Transverse colon (tissue), 4 donors: Measurements from ENCODE around the gene GABRB3. TPM values are rescaled to one million over a fixed set of nuclear protein-coding genes. Genes with fewer than 3 reads are reported as not detected.

Source experiments
- DNase-seq: peaks from one replicate; pipeline ENCODE4 v3.0.0-alpha.2; 2019
- H3K27ac ChIP-seq, 4 donors: fragments of 200-600 bp; sonication (generic); 2 replicates each; pipeline ENCODE4 v1.5.1; 2016 to 2018; ENCODE audit warnings: inconsistent platforms in 4 of 4
- H3K27me3 ChIP-seq: fragments of 200-600 bp; sonication (generic); 2 replicates; pipeline ENCODE4 v1.5.1; 2017; ENCODE audit warnings: inconsistent platforms
- H3K36me3 ChIP-seq, 4 donors: fragments of 200-600 bp; sonication (generic); 2 replicates each; pipeline ENCODE4 v1.5.1; 2017 to 2019; ENCODE audit warnings: inconsistent platforms in 4 of 4
- H3K4me1 ChIP-seq, 4 donors: fragments of 200-600 bp; sonication (generic); 2 replicates each; pipeline ENCODE4 v1.5.1; 2017 to 2020; ENCODE audit warnings: inconsistent platforms in 4 of 4
- H3K4me3 ChIP-seq, 4 donors: fragments of 200-600 bp; sonication (generic); 1 replicate in 1 of 4; 2 replicates in 3 of 4; pipeline versions ENCODE4 v1.5.1 to v1.6.1; 2017 to 2019; ENCODE audit warnings: inconsistent platforms in 4 of 4
- H3K9me3 ChIP-seq, 2 donors: fragments of 200-600 bp; sonication (generic); 2 replicates each; pipeline ENCODE4 v1.5.1; 2017 to 2019; ENCODE audit warnings: inconsistent platforms in 2 of 2
- CTCF ChIP-seq, 5 experiments: fragments of 200-600 bp in 3 of 5; fragments of 450-650 bp in 2 of 5; sonication (generic) in 3 of 5; IDR thresholded peaks; 1 replicate in 2 of 5; 2 replicates in 3 of 5; pipeline ENCODE4 v1.5.1; 2016 to 2017; ENCODE audit warnings: antibody characterized with exemption in 5 of 5, inconsistent platforms in 3 of 5, mild to moderate bottlenecking in 2 of 5, moderate library complexity in 1 of 5
- EP300 ChIP-seq: sonication (generic); formaldehyde crosslinking; IDR thresholded peaks from one replicate; pipeline ENCODE4 v1.6.1; 2017; ENCODE audit warnings: antibody characterized with exemption, low read depth
- POLR2A ChIP-seq: fragments of 450-650 bp; IDR thresholded peaks from one replicate; pipeline ENCODE4 v1.6.1; 2016; ENCODE audit warnings: antibody characterized with exemption, mild to moderate bottlenecking, moderate library complexity
- POLR2AphosphoS5 ChIP-seq, 3 donors: sonication (generic); formaldehyde crosslinking; IDR thresholded peaks; one replicate each; pipeline ENCODE4 v1.6.1; 2016; ENCODE audit warnings: antibody characterized with exemption in 3 of 3
- WGBS, 2 donors: methylation state at CpG; one replicate each; pipeline ENCODE4 v1.1.5; 2018; ENCODE audit warnings: low coverage in 1 of 2; 5-methylcytosine and 5-hydroxymethylcytosine counted together
- in situ Hi-C, 4 donors: fragments of 200-750 bp; cut with MboI; loops; one replicate each; pipeline versions ENCODE4 v1.15.0 to v1.15.1; 2017; ENCODE audit warnings: low sequenced_read_pairs in 3 of 4, low pct_ligation_motif_present in 1 of 4, low pct_unique_long_range_greater_than_20kb in 1 of 4
- intact Hi-C: fragments of 100-400 bp; cut with DNase I; formaldehyde crosslinking; loops from one replicate; pipeline ENCODE4 v1.15.1; 2023; ENCODE audit warnings: low total_unique reads
- total RNA-seq, 4 donors: library from RNA; depleted of rRNA; stranded (reverse); fragments of >200 nt; gene quantifications; one replicate each; pipeline ENCODE4 v1.1.0, GENCODE V29; 2016

GABRB3 gene
- total RNA-seq, 4 donors from 2014 or later = 0.20 to 3.8 (median 1.2) TPM

GRCh38 chr15:26628879-26629529 lies 143.9 kb downstream of the GABRB3 start:
- WGBS, 2 donors = 86% methylated on average over 40 of the region's 41 CpGs; no CpG with 5 or more reads in 1 of the 2 donors
- intact Hi-C loops = no loop called here
- no peaks in the 10 kb centered on the region for H3K27me3 ChIP-seq
- H3K9me3 ChIP-seq = peaks cover 0 to 12% of the 10 kb centered on the region in 2 donors
- no peak for TF ChIP-seq EP300
- no peak for TF ChIP-seq CTCF (IDR thresholded peaks at IDR 0.05)
- peak; percentile 33 for TF ChIP-seq POLR2A
- H3K36me3 ChIP-seq = no peaks in the 10 kb centered on the region
- in situ Hi-C loops = no loop called here
- H3K4me1 ChIP-seq = no peaks in the 10 kb centered on the region
- H3K4me3 ChIP-seq = peak overlapping the region in 2 of 4 donors; percentile 9 to 20
- peak overlapping the region in 2 of 4 donors; percentile 35 to 62 for H3K27ac ChIP-seq
- DNase-seq = no peak

GRCh38 chr15:26628071-26628470 lies 144.8 kb downstream of the GABRB3 start:
- Histone ChIP-seq H3K36me3 (no peaks in the 10 kb centered on the region), H3K4me3 (no peak overlapping the region), H3K27ac (peak overlapping the region in 1 of 4 donors; percentile 62), H3K4me1 (no peaks in the 10 kb centered on the region), H3K9me3 (peaks cover 0 to 12% of the 10 kb centered on the region in 2 donors), H3K27me3 (no peaks in the 10 kb centered on the region)
- in situ Hi-C loops = no loop called here
- no peak for TF ChIP-seq CTCF (IDR thresholded peaks at IDR 0.05)
- no peak for TF ChIP-seq POLR2A
- no peak for TF ChIP-seq EP300
- TF ChIP-seq POLR2AphosphoS5 (IDR thresholded peaks at IDR 0.05) = no peak
- WGBS, 2 donors = 73 to 84% methylated on average over 3 of the region's 3 CpGs
- no peak for DNase-seq
- intact Hi-C loops = no loop called here

- intact Hi-C loops = no loop called here
- no peaks in the 10 kb centered on the region for H3K4me1 ChIP-seq
- peaks cover 0 to 8% of the 10 kb centered on the region in 2 donors for H3K9me3 ChIP-seq
- no peak overlapping the region for H3K4me3 ChIP-seq
- no peaks in the 10 kb centered on the region for H3K27me3 ChIP-seq
- DNase-seq = no peak
- no peak overlapping the region for H3K27ac ChIP-seq
- no peak for TF ChIP-seq CTCF (IDR thresholded peaks at IDR 0.05)
- TF ChIP-seq EP300 = no peak
- no peak for TF ChIP-seq POLR2AphosphoS5 (IDR thresholded peaks at IDR 0.05)
- no peak for TF ChIP-seq POLR2A
- no peaks in the 10 kb centered on the region for H3K36me3 ChIP-seq
- in situ Hi-C loops = loop anchor here in 1 of 4 donors (25.0 kb wide), 1 partner anchor 112 kb away; no protein-coding TSS in a partner anchor
- WGBS, 2 donors = 93 to 95% methylated on average over 10 to 17 of the region's 17 CpGs
Measured at GRCh38 chr15:26624128-26624527, 148.7 kb downstream of the GABRB3 start.

DNA sequence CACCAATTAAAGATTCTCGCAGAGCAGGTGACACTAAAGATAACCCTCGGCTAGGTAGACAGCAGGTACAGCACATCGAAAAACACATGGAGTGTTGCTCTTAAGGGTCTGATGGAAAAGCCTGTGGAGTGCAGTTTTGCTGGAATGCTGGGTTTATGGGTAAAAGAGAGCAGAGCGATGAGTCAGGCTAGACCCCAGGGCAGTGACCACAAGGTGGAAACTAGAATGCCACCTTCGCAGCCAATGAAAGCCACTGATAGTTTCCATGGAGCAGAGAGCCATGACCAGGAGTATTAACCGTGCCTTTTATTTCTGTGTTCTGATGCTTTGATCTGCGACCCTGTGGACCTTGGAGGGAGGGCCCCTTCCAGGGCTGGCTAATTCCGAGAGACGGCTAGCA lies 149.8 kb downstream of the GABRB3 start:
- H3K27me3 ChIP-seq = no peaks in the 10 kb centered on the region
- no peak overlapping the region for H3K27ac ChIP-seq
- no peak overlapping the region for H3K4me3 ChIP-seq
- no peak for DNase-seq
- TF ChIP-seq EP300 = no peak
- H3K9me3 ChIP-seq = peaks cover 0 to 8% of the 10 kb centered on the region in 2 donors
- in situ Hi-C loops = loop anchor here in 1 of 4 donors (25.0 kb wide), 1 partner anchor 111 kb away; no protein-coding TSS in a partner anchor
- 83 to 87% methylated on average over 2 to 9 of the region's 9 CpGs for WGBS, 2 donors
- no peaks in the 10 kb centered on the region for H3K36me3 ChIP-seq
- intact Hi-C loops = no loop called here
- no peaks in the 10 kb centered on the region for H3K4me1 ChIP-seq
